Activated CD4-positive, alpha-beta T cell treated with anti-CD3 and anti-CD28 coated beads, Interleukin-2, amount 10 ng/mL, durations not matched to agents 24 days and 14 days (primary cell): ENCODE data around the gene CCDC184. TPM values are rescaled to one million over a fixed set of nuclear protein-coding genes. Genes with fewer than 3 reads are reported as not detected.
"Not testable (repeated sequence)": the region's sequence is repeated elsewhere in the genome, so short reads cannot be mapped to it uniquely, and the experiment has no call there.

Experiments
- DNase-seq: peaks from one replicate; pipeline ENCODE4 v3.0.0; 2022
- H3K27ac Mint-ChIP-seq: one replicate; pipeline ENCODE4 v1.8.0; 2022; ENCODE audit warnings: mild to moderate bottlenecking, mixed read lengths
- H3K27me3 Mint-ChIP-seq: one replicate; pipeline ENCODE4 v1.8.0; 2022; ENCODE audit warnings: mixed read lengths
- H3K36me3 Mint-ChIP-seq: one replicate; pipeline ENCODE4 v1.8.0; 2022; ENCODE audit warnings: low read depth, mild to moderate bottlenecking, mixed read lengths
- H3K4me1 Mint-ChIP-seq: one replicate; pipeline ENCODE4 v1.8.0; 2021; ENCODE audit warnings: mixed read lengths
- H3K4me3 Mint-ChIP-seq: one replicate; pipeline ENCODE4 v1.8.0; 2022; ENCODE audit warnings: mild to moderate bottlenecking, moderate library complexity, mixed read lengths
- H3K9me3 Mint-ChIP-seq: one replicate; pipeline ENCODE4 v1.8.0; 2021; ENCODE audit warnings: mixed read lengths
- intact Hi-C: fragments of 100-400 bp; cut with micrococcal nuclease; formaldehyde crosslinking; loops from one replicate; pipeline ENCODE4 v1.15.1; 2023
- total RNA-seq: library from RNA; stranded (reverse); gene quantifications from 2 replicates; pipeline ENCODE4 v1.2.3, GENCODE V29; 2022

The CCDC184 gene
- total RNA-seq, result 0.38 and 0.44 TPM in 2 replicates

DNA sequence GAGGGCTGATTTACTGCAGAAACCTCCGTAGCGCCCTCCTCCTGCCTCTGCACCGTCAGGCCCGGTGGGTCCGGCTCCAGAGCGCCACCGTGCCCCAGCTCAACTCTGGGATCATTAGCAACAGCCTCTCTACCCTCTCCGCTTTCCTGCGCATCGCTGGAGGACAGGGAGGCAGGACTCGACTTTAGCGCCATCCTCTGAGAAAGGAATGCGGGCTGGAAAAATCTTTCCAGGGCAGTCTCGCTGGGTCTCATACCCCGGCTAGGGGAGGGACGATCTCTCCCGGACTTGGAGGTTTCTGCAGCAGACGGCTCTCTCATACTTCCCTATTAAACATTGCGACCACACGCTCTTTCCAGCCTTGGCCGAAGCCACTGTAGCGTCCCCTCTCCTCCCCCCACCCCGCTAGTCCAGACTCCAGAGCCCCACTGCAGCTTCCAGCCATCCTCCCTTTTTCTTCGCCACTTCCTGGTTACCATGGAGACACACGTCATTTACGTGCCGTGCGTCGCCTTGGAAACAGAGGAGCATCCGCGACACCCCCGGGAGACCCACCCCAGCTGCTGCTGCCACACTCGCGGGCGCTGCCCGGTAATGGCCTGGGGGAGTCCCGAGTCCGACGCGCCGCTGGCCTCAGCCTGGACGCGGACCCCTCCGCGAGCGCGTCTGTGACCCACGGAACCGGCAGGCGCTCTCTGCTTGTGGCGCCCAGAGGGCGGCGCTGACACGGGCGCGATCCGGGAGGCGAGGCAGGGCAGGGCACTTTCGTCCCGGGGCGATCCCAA lies at the start of gene CCDC184:
Gene CCDC184 (plus strand): TSS at position 554 of the 785 bp plus-strand sequence. CDS start 479 bp downstream, outside the sequence.
- peak; percentile 95 for DNase-seq
- Mint-ChIP-seq H3K36me3 (peaks cover 2% of the 10 kb centered on the region), H3K27me3 (peaks cover 68% of the 10 kb centered on the region), H3K27ac (peak within 1 kb of the TSS; percentile 85), H3K9me3 (no peaks in the 10 kb centered on the region), H3K4me3 (peak within 1 kb of the TSS; percentile 95), H3K4me1 (peaks cover 29% of the 10 kb centered on the region)
- intact Hi-C loops, result loop anchor here (1.0 to 10.0 kb wide), 5 partner anchors 15 to 632 kb away; partner anchors contain the start of genes CACNB3, SENP1 and VDR

DNA sequence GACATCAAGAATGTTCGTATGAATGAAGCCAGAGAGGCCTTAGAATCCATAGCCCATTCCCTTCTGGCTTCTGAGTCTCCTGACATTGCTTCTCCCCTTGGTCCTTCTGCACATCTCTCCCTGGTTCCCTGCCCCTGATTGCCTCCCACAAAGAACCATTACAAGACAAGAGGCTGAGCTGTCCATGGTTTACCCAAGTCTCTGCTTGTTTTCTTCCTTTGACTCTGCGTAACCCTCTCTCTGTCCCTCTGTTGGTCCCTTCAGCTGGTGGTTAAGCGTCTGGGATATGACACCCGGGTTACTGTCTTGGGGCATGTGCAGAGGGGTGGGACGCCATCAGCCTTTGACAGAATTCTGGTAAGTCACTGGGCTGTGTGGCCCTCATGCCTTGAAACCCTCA lies 48.4 kb upstream of the CCDC184 start:
- Mint-ChIP-seq H3K4me1 (no peaks in the 10 kb centered on the region), H3K4me3 (no peak overlapping the region), H3K9me3 (no peaks in the 10 kb centered on the region), H3K27ac (no peak overlapping the region), H3K36me3 (peaks cover 34% of the 10 kb centered on the region), H3K27me3 (no peaks in the 10 kb centered on the region)
- DNase-seq, result no peak
- intact Hi-C loops, result no loop called here

DNA sequence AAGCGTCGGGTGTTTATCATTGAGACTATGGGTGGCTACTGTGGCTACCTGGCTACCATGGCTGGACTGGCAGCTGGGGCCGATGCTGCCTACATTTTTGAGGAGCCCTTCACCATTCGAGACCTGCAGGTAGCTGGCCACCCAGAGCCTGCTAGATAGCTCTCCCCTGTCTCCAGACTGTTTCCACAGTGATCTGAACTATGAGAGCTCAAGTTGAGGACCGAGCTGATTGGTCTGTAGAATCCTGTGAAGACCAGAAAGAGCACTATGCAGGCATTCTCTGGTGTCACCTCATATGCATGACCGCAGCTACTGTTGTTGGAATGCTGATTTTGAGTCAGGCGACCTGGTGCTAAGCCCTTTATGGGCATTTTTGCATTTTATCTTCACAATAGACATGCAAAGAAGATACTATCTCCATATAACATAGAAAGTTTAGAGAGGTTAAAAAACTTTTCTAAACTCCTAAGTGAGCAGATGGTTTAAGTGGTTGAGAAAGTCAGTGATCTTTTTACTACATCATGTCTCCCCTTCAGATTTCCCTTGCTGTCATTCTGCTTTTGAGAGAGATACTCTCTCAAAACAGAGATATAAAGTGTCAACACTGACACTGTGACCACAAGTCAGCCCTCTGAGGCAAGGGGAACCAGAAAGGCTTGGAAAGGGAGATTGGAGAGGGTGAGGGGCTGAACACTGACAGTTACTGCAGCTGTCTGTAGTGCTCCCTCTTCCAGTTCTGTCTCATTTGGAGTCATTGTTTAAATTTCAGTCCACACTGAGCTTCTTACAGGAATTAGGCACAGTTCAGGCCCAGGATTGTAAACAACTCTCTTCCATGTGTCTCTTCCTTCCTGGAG lies 40.4 kb upstream of the CCDC184 start:
- H3K27me3 Mint-ChIP-seq, result no peaks in the 10 kb centered on the region
- peaks cover 2% of the 10 kb centered on the region for H3K4me1 Mint-ChIP-seq
- H3K36me3 Mint-ChIP-seq, result peaks cover 24% of the 10 kb centered on the region
- H3K9me3 Mint-ChIP-seq, result no peaks in the 10 kb centered on the region
- intact Hi-C loops, result no loop called here
- no peak overlapping the region for H3K27ac Mint-ChIP-seq
- no peak for DNase-seq
- H3K4me3 Mint-ChIP-seq, result no peak overlapping the region

DNA sequence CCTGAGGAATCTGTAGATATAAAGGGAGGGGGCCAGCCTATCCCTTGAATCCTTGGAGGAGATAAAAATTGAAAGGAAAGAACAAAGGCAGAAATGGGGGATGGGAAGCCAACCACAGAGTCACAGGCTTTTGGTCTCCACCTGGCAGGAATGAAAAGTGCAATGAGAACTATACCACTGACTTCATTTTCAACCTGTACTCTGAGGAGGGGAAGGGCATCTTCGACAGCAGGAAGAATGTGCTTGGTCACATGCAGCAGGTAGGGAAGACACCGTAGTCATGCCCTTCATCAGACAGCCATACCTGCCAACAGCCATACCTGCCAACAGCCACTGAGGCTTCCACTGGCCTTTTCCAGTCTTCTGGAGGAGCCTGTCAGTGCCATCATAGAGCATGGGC lies 39.5 kb upstream of the CCDC184 start:
- peaks cover 2% of the 10 kb centered on the region for H3K4me1 Mint-ChIP-seq
- H3K36me3 Mint-ChIP-seq, result peaks cover 25% of the 10 kb centered on the region
- no peak for DNase-seq
- H3K27me3 Mint-ChIP-seq, result no peaks in the 10 kb centered on the region
- H3K9me3 Mint-ChIP-seq, result no peaks in the 10 kb centered on the region
- no peak overlapping the region for H3K27ac Mint-ChIP-seq
- no peak overlapping the region for H3K4me3 Mint-ChIP-seq
- intact Hi-C loops, result no loop called here

DNA sequence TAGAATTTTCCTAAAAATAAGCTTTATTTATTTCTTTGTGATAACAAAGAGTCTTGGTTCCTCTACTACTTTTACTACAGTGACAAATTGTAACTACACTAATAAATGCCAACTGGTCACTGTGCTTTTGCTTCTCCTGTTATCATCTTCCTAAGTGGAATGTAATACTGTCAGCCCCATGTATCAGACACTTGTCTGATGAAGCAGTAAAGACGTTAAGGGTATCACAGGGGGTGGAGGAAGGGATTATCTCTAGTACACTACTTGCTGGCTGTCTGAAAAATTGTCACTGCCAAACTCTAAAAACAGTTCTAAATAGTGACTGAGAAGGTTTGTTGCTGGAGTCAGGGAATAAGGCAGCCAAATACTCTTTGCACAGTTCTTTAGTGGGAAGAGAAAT lies 37.5 kb upstream of the CCDC184 start:
- Mint-ChIP-seq H3K9me3 (no peaks in the 10 kb centered on the region), H3K27ac (no peak overlapping the region), H3K4me1 (peaks cover 2% of the 10 kb centered on the region), H3K36me3 (peaks cover 37% of the 10 kb centered on the region), H3K27me3 (no peaks in the 10 kb centered on the region), H3K4me3 (no peak overlapping the region)
- intact Hi-C loops, result no loop called here
- DNase-seq, result no peak

DNA sequence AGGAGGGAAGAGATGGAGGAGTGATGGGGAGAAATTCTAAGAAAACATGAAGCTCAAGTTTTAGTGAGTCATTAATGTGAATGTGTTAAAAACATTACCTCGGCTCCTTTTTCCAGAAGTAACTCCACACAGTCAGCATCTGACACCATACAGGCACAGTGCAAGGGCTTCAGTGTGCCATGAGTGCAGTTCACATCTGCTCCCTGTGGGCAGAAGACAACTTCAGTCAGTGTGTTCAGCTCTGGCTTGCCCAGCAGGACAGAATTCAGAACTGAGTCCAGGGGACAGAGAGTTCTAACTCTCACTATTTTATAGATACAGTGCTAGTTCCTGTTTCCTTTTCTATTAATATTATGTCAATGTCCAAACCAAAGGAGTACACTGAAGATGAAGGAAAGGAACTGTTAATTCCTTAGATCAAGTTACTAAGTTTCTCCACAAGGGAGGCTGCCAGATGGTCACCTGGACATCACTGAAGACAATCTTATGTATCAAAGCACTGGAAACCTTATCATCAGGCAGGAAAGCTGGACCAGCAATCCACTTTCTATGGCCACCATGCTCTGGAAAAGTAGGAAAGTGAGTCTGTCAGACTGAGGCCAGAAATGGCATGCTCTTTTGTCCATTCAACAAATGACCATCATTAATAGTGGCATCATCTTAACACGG lies 32.2 kb upstream of the CCDC184 start:
- Mint-ChIP-seq H3K27ac (peak overlapping the region; percentile 20), H3K36me3 (peaks cover 40% of the 10 kb centered on the region), H3K9me3 (no peaks in the 10 kb centered on the region), H3K27me3 (no peaks in the 10 kb centered on the region), H3K4me1 (peaks cover 15% of the 10 kb centered on the region), H3K4me3 (no peak overlapping the region)
- intact Hi-C loops, result no loop called here
- no peak for DNase-seq

DNA sequence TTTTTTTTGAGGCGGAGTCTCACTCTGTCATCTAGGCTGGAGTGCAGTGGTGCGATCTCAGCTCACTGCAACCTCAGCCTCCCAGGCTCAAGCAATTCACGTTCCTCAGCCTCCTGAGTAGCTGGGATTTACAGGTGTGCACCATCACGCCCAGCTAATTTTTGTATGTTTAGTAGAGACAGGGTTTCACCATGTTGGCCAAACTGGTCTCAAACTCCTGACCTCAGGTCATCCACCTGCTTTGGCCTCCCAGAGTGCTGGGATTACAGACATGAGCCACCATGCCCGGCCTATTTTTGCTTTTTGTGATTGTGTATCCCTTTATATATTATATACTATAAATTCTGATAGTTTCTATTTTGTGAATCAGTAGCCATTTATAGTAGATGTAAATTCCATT lies 27.7 kb upstream of the CCDC184 start:
- H3K4me1 Mint-ChIP-seq, result peaks cover 30% of the 10 kb centered on the region
- intact Hi-C loops, result loop anchor here (5.0 kb wide), 1 partner anchor 193 kb away; the partner anchor contains the start of gene TMEM106C
- DNase-seq, H3K27me3 Mint-ChIP-seq, H3K4me3 Mint-ChIP-seq, H3K27ac Mint-ChIP-seq, H3K9me3 Mint-ChIP-seq: not testable (repeated sequence)
- H3K36me3 Mint-ChIP-seq, result peaks cover 26% of the 10 kb centered on the region

DNA sequence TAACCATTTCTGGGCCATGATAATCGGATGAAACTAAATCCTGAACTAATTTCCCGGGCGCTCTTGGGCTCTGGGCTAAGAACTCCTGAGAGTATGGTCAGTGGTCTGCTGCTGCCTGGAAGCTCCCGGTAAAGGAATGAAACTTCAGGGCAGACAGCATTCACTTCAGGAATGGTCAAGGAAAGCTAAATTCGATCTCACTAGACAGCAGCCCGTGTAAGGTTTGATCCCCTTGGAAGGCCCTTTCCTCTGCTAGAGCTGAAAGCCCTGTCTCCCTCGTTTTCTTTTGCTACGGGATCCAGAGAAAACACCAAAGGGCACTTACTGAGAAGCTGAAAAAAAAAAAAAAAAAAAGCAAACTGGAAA lies 26.8 kb upstream of the CCDC184 start:
- peaks cover 30% of the 10 kb centered on the region for H3K4me1 Mint-ChIP-seq
- H3K9me3 Mint-ChIP-seq, result no peaks in the 10 kb centered on the region
- H3K27ac Mint-ChIP-seq, result peak overlapping the region; percentile 96
- intact Hi-C loops, result loop anchor here (1.0 to 5.0 kb wide), 4 partner anchors 37 to 194 kb away; partner anchors contain the start of genes PFKM, SENP1 and TMEM106C
- H3K36me3 Mint-ChIP-seq, result peaks cover 24% of the 10 kb centered on the region
- peak overlapping the region; percentile 98 for H3K4me3 Mint-ChIP-seq
- H3K27me3 Mint-ChIP-seq, result peaks cover 3% of the 10 kb centered on the region
- DNase-seq, result no peak

DNA sequence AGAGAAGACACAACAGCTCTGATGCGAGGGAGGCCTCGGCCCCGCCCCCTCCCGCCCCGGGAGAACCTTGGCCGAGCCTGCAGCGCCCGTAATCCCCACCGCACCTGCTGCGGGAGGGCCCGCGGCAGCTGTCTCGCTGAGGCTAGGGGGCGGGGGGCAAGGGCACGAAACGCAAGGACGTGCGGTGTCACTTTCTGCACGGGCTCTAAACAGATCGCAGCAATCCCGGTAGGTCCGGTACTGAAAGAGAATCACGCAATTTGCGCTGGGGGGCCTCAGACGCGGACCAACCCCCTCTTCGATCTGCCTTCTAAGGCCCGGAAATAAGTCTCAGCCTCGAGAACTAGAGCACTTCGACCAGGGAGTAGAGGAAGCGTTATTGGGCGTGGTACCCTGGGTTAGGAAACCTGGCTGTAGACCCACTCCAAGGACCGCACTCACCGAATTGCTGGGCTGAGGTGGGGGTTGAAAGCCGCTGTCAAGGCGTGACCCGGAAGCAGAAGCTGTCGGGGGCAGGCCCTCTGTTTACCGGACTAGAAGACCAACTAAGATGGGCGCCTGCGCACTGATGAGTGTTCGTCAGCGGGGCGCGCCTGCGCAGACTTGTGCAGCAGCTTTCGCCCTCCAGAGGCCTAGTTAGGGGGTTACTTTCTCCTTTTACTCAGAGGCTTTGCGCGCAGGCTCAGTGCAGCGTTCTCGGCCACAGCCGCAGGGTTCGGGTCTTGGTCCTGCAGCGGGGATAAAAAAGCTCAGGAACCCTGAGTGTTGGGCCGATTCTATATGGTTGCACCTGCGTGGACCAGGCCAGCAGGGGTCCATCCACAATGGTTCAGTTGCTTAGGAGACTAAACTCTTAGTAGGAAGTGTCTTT lies 26.2 kb upstream of the CCDC184 start, which contains the start of gene ASB8:
Gene ASB8 (minus strand): TSS at position 498 of the 871 bp plus-strand sequence. CDS start 4,019 bp downstream, outside the sequence.
- Mint-ChIP-seq H3K4me3 (peak within 1 kb of the TSS; percentile 98), H3K4me1 (peaks cover 24% of the 10 kb centered on the region), H3K36me3 (peaks cover 18% of the 10 kb centered on the region), H3K27me3 (peaks cover 6% of the 10 kb centered on the region), H3K27ac (peak within 1 kb of the TSS; percentile 96), H3K9me3 (no peaks in the 10 kb centered on the region)
- intact Hi-C loops, result loop anchor here (1.0 to 5.0 kb wide), 4 partner anchors 38 to 195 kb away; partner anchors contain the start of genes PFKM, SENP1 and TMEM106C
- peak; percentile 100 for DNase-seq

DNA sequence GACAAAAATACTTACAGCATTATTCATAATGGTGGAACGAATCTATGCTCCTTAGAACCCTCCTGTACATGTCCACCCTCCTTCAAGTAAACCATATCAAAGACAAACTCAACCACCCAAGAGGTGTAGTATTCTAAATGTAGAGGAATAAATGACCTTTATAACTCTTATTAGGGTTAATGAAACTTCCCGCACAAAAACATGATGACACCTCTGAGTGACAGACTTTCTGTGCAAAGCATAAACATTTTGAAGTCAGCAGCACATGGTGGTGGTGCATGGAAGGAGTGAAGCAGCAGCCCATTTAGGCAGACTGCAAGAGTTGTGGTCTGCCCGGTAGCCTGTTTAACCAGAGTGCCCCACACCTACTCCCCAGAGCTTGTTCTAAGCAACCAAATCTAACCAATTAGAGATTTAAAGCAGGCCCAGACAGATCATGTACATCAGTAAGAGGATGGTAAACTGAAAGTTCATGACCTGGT lies 25.5 kb upstream of the CCDC184 start:
- intact Hi-C loops, result loop anchor here (1.0 to 5.0 kb wide), 4 partner anchors 39 to 196 kb away; partner anchors contain the start of genes PFKM, SENP1 and TMEM106C
- DNase-seq, result peak; percentile 67
- Mint-ChIP-seq H3K36me3 (peaks cover 14% of the 10 kb centered on the region), H3K27ac (peak overlapping the region; percentile 96), H3K4me1 (peaks cover 24% of the 10 kb centered on the region), H3K27me3 (peaks cover 9% of the 10 kb centered on the region), H3K9me3 (no peaks in the 10 kb centered on the region), H3K4me3 (peak overlapping the region; percentile 98)

DNA sequence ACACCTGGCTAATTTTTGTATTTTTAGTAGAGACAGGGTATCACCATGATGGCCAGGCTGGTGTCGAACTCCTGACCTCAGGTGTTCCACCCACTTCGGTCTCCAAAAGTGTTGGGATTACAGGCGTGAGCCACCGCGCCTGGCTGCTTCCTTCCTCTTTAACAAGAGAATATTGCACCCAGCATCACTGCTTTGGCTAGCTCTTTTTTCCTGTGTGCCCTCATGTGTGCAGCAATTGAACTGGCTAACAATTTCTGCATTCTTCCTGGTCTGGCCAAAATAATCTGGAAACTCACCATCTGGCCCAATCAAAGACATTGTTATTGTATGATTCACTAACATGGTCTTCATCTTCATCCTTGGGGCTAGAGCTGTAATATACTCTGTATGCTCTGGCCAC lies 23.4 kb upstream of the CCDC184 start:
- H3K36me3 Mint-ChIP-seq, result peaks cover 4% of the 10 kb centered on the region
- no peak overlapping the region for H3K27ac Mint-ChIP-seq
- H3K4me3 Mint-ChIP-seq, result no peak overlapping the region
- intact Hi-C loops, result no loop called here
- no peaks in the 10 kb centered on the region for H3K9me3 Mint-ChIP-seq
- DNase-seq, result no peak
- peaks cover 16% of the 10 kb centered on the region for H3K4me1 Mint-ChIP-seq
- H3K27me3 Mint-ChIP-seq, result peaks cover 19% of the 10 kb centered on the region

DNA sequence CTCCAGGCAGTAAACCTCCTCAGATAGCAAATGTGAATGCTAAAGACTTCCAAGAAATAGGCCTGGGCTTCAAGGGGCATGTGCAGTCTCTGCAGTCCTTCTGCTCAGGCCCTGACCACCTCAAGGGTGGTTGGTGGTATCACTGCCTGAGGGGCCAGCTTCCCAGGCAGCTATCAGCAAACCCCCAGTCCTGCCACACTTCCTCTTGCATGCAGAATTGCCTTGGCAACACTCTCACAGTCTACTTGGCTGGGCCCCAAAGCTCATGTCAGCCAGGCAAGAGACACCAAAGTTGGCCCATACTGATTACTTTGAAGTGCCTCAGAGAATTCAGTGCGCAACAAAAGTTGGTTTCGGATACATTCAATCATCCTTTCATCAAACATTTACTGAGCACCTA lies 22.6 kb upstream of the CCDC184 start:
- H3K4me3 Mint-ChIP-seq, result no peak overlapping the region
- peaks cover 23% of the 10 kb centered on the region for H3K27me3 Mint-ChIP-seq
- no peak overlapping the region for H3K27ac Mint-ChIP-seq
- H3K4me1 Mint-ChIP-seq, result peaks cover 16% of the 10 kb centered on the region
- no peak for DNase-seq
- intact Hi-C loops, result no loop called here
- peaks cover 4% of the 10 kb centered on the region for H3K36me3 Mint-ChIP-seq
- no peaks in the 10 kb centered on the region for H3K9me3 Mint-ChIP-seq
